Peyer's patch (tissue), 4 donors: Measurements from ENCODE around the gene MT1M.

Source experiments
- POLR2A ChIP-seq, 2 donors: fragments of 450-650 bp; IDR thresholded peaks; one replicate each; pipeline ENCODE4 v1.5.1; 2017; ENCODE audit warnings: antibody characterized with exemption in 2 of 2, mild to moderate bottlenecking in 2 of 2, moderate library complexity in 2 of 2
- TF ChIP-seq, protein P1 (sequence below), 6 experiments: fragments of 450-650 bp in 4 of 6; fragments of 200-600 bp in 2 of 6; sonication (generic) in 1 of 6; IDR thresholded peaks; one replicate each; pipeline ENCODE4 v1.5.1; 2017 to 2019; ENCODE audit warnings: antibody characterized with exemption in 6 of 6, mild to moderate bottlenecking in 3 of 6, moderate library complexity in 1 of 6

- TF ChIP-seq, protein P1, sequence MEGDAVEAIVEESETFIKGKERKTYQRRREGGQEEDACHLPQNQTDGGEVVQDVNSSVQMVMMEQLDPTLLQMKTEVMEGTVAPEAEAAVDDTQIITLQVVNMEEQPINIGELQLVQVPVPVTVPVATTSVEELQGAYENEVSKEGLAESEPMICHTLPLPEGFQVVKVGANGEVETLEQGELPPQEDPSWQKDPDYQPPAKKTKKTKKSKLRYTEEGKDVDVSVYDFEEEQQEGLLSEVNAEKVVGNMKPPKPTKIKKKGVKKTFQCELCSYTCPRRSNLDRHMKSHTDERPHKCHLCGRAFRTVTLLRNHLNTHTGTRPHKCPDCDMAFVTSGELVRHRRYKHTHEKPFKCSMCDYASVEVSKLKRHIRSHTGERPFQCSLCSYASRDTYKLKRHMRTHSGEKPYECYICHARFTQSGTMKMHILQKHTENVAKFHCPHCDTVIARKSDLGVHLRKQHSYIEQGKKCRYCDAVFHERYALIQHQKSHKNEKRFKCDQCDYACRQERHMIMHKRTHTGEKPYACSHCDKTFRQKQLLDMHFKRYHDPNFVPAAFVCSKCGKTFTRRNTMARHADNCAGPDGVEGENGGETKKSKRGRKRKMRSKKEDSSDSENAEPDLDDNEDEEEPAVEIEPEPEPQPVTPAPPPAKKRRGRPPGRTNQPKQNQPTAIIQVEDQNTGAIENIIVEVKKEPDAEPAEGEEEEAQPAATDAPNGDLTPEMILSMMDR (IDR thresholded peaks at IDR 0.05), result peak in 5 of 6 experiments; percentile 14 to 69 (median 60)
- TF ChIP-seq POLR2A (IDR thresholded peaks at IDR 0.05), result no peak
These were observed 28.9 kb upstream of the MT1M start for GRCh38 chr16:56603589-56603988.
